Esophagus squamous epithelium (tissue), 5 donors: ENCODE results near the gene FAM114A1. TPM values are rescaled to one million over a fixed set of nuclear protein-coding genes. Genes with fewer than 3 reads are reported as not detected.
"Not testable (repeated sequence)": the region's sequence is repeated elsewhere in the genome, so short reads cannot be mapped to it uniquely, and the experiment has no call there.

Source experiments
- DNase-seq: peaks from one replicate; lab custom pipeline; 2025; lab: John Stamatoyannopoulos, UW
- H3K27ac ChIP-seq, 4 donors: fragments of 200-600 bp; sonication (generic); one replicate each; pipeline ENCODE4 v1.5.1; 2016 to 2019; ENCODE audit warnings: mild to moderate bottlenecking in 1 of 4
- H3K27me3 ChIP-seq, 4 donors: fragments of 200-600 bp; sonication (generic); 1 replicate in 3 of 4; 2 replicates in 1 of 4; pipeline versions ENCODE4 v1.5.1 to v1.6.0; 2017 to 2021; ENCODE audit warnings: antibody characterized with exemption in 1 of 4
- H3K36me3 ChIP-seq, 3 donors: fragments of 200-600 bp; sonication (generic); one replicate each; pipeline ENCODE4 v1.5.1; 2016 to 2019
- H3K4me1 ChIP-seq, 3 donors: fragments of 200-600 bp; sonication (generic); one replicate each; pipeline ENCODE4 v1.5.1; 2017 to 2019
- H3K4me3 ChIP-seq, 4 donors: fragments of 200-600 bp; sonication (generic); 1 replicate in 3 of 4; 2 replicates in 1 of 4; pipeline ENCODE4 v1.5.1; 2016 to 2019; ENCODE audit warnings: mild to moderate bottlenecking in 2 of 4, moderate library complexity in 1 of 4
- H3K9me3 ChIP-seq, 3 donors: fragments of 200-600 bp; sonication (generic); one replicate each; pipeline ENCODE4 v1.5.1; 2016 to 2019
- CTCF ChIP-seq, 6 experiments: fragments of 450-650 bp in 4 of 6; fragments of 200-600 bp in 2 of 6; sonication (generic) in 2 of 6; IDR thresholded peaks; one replicate each; pipeline ENCODE4 v1.5.1; 2016 to 2019; ENCODE audit warnings: antibody characterized with exemption in 6 of 6, mild to moderate bottlenecking in 4 of 6, moderate library complexity in 4 of 6
- POLR2A ChIP-seq, 4 donors: fragments of 450-650 bp; IDR thresholded peaks; one replicate each; pipeline ENCODE4 v1.6.1; 2017; ENCODE audit warnings: antibody characterized with exemption in 4 of 4, mild to moderate bottlenecking in 4 of 4, moderate library complexity in 3 of 4
- WGBS, 2 donors: methylation state at CpG; one replicate each; pipeline ENCODE4 v1.1.5; 2018; 5-methylcytosine and 5-hydroxymethylcytosine counted together
- intact Hi-C: fragments of 100-400 bp; cut with DNase I; formaldehyde crosslinking; loops from one replicate; pipeline ENCODE4 v1.15.0; 2022
- total RNA-seq, 4 donors: library from RNA; depleted of rRNA; stranded (reverse); fragments of >200 nt; gene quantifications; one replicate each; pipeline ENCODE4 v1.1.0, GENCODE V29; 2016
- donor health status: DM: yes; HTN: yes; CAD: no.

Gene FAM114A1
- total RNA-seq, 4 donors from 2014 or later, result 36.7 to 80.9 (median 69.2) TPM

DNA sequence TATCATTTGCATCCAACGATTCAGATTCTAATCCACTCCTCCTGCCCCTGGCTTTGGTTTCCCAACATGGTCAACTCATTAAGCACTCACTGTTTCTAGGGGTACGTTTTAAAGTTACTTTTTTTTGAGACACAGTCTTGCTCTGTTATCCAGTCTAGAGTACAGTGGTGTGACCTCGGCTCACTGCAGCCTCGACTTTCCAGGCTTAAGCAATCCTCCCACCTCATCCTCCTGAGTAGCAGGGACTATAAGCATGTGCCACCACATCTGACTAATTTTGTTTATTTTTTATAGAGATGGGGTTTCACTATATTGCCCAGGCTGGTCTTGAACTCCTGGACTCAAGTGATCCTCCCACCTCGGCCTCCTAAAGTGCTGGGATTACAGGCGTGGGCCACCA is 115.7 kb downstream of the FAM114A1 start:
- peaks cover 0 to 7% (median 0%) of the 10 kb centered on the region in 3 donors for H3K4me1 ChIP-seq
- WGBS, 2 donors, result 80 to 83% methylated on average over 6 of the region's 6 CpGs
- no peak for DNase-seq

GRCh38 chr4:38983787-38984598 is 116.4 kb downstream of the FAM114A1 start:
- 57 to 67% methylated on average over 12 of the region's 12 CpGs for WGBS, 2 donors
- TF ChIP-seq POLR2A (IDR thresholded peaks at IDR 0.05), result no peak
- TF ChIP-seq CTCF (IDR thresholded peaks at IDR 0.05), result no peak
- intact Hi-C loops, result no loop called here
- H3K4me3 ChIP-seq, result no peak overlapping the region
- no peak for DNase-seq
- H3K27ac ChIP-seq, result no peak overlapping the region
- no peaks in the 10 kb centered on the region for H3K9me3 ChIP-seq
- H3K4me1 ChIP-seq, result peaks cover 0 to 7% (median 0%) of the 10 kb centered on the region in 3 donors
- H3K27me3 ChIP-seq, result no peaks in the 10 kb centered on the region
- H3K36me3 ChIP-seq, result no peaks in the 10 kb centered on the region

More for the DNA sequence above, 115.7 kb downstream of the FAM114A1 start:
- H3K36me3 ChIP-seq, result no peaks in the 10 kb centered on the region
- intact Hi-C loops, result no loop called here
- H3K27ac ChIP-seq, result no peak overlapping the region
- H3K27me3 ChIP-seq, result no peaks in the 10 kb centered on the region
- H3K9me3 ChIP-seq, result no peaks in the 10 kb centered on the region
- H3K4me3 ChIP-seq, result no peak overlapping the region
- no peak for TF ChIP-seq POLR2A (IDR thresholded peaks at IDR 0.05)
- TF ChIP-seq CTCF (IDR thresholded peaks at IDR 0.05), result no peak

- Histone ChIP-seq H3K27ac (no peak overlapping the region), H3K9me3 (no peaks in the 10 kb centered on the region), H3K36me3 (no peaks in the 10 kb centered on the region), H3K4me1 (peaks cover 0 to 7% (median 0%) of the 10 kb centered on the region in 3 donors), H3K27me3 (no peaks in the 10 kb centered on the region), H3K4me3 (no peak overlapping the region)
- no peak for DNase-seq
- intact Hi-C loops, result no loop called here
- no peak for TF ChIP-seq CTCF (IDR thresholded peaks at IDR 0.05)
- TF ChIP-seq POLR2A (IDR thresholded peaks at IDR 0.05), result no peak
- WGBS, 2 donors, result 57 to 69% methylated on average over 10 of the region's 10 CpGs
These were observed 117.9 kb downstream of the FAM114A1 start for GRCh38 chr4:38985410-38986100.

- intact Hi-C loops, result no loop called here
- H3K27ac ChIP-seq, result no peak overlapping the region
- H3K9me3 ChIP-seq, result no peaks in the 10 kb centered on the region
- TF ChIP-seq POLR2A (IDR thresholded peaks at IDR 0.05), result no peak
- TF ChIP-seq CTCF (IDR thresholded peaks at IDR 0.05), result no peak
- H3K27me3 ChIP-seq, result no peaks in the 10 kb centered on the region
- no peak for DNase-seq
- H3K36me3 ChIP-seq, result no peaks in the 10 kb centered on the region
- no peak overlapping the region for H3K4me3 ChIP-seq
- H3K4me1 ChIP-seq, result peaks cover 0 to 7% (median 0%) of the 10 kb centered on the region in 3 donors
These were observed 119.9 kb downstream of the FAM114A1 start for GRCh38 chr4:38987491-38987890.

- WGBS, 2 donors, result 84 to 85% methylated on average over 9 of the region's 9 CpGs
- intact Hi-C loops, H3K9me3 ChIP-seq: not testable (repeated sequence)
These were observed 120.7 kb downstream of the FAM114A1 start for GRCh38 chr4:38988353-38988752.

More at GRCh38 chr4:38988353-38988752, 120.7 kb downstream of the FAM114A1 start:
- not testable (repeated sequence) for H3K36me3 ChIP-seq, H3K4me1 ChIP-seq, H3K27me3 ChIP-seq, H3K27ac ChIP-seq, DNase-seq, H3K4me3 ChIP-seq
